Astrocyte (in vitro differentiated cells and primary cell): ENCODE results near the gene MYO5B.

Experiments used
- EZH2 ChIP-seq: IDR thresholded peaks from 2 replicates; pipeline ENCODE4 v1.6.1; 2012; ENCODE audit warnings: mild to moderate bottlenecking, low read length, inconsistent platforms; ENCODE audit not compliant: insufficient read depth
- TF ChIP-seq, protein P1 (sequence below): IDR thresholded peaks from 2 replicates; pipeline ENCODE4 v1.5.1; 2011; ENCODE audit warnings: low read depth, mild to moderate bottlenecking, inconsistent platforms, low read length, moderate library complexity; ENCODE audit not compliant: insufficient read depth

DNA sequence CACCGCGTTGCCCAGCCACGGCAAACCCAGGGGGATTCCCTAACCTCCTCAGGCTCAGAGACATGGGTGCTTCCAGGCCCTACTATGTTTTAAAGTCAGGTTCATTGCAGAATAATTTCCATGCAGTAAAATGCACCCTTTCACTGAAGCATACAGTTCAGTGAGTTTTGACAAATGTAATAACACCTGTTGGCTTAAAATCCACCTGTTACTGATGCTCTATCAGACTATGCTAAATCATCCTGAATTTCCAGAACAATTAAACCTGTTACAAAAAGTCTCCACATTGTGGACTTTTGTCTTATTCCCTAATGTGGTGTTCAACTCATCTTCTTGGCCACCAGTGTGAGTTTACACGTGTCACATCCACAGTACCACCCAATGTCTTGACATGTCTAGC, 234.6 kb downstream of the MYO5B start:
- TF ChIP-seq, protein P1, sequence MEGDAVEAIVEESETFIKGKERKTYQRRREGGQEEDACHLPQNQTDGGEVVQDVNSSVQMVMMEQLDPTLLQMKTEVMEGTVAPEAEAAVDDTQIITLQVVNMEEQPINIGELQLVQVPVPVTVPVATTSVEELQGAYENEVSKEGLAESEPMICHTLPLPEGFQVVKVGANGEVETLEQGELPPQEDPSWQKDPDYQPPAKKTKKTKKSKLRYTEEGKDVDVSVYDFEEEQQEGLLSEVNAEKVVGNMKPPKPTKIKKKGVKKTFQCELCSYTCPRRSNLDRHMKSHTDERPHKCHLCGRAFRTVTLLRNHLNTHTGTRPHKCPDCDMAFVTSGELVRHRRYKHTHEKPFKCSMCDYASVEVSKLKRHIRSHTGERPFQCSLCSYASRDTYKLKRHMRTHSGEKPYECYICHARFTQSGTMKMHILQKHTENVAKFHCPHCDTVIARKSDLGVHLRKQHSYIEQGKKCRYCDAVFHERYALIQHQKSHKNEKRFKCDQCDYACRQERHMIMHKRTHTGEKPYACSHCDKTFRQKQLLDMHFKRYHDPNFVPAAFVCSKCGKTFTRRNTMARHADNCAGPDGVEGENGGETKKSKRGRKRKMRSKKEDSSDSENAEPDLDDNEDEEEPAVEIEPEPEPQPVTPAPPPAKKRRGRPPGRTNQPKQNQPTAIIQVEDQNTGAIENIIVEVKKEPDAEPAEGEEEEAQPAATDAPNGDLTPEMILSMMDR, result no peak
- no peak for TF ChIP-seq EZH2
